ENCODE measurements around the gene MRPL12. TPM values are rescaled to one million over a fixed set of nuclear protein-coding genes. Genes with fewer than 3 reads are reported as not detected.

The MRPL12 gene
- total RNA-seq, 4 donors from 2014 or later, result 69.6 to 115 (median 79.9) TPM

GRCh38 chr17:81690066-81690465 lies 13.1 kb upstream of the MRPL12 start:
- intact Hi-C loops (cut with DNase I), result no loop called here
- Histone ChIP-seq H3K4me1 (peaks cover 15 to 45% (median 18%) of the 10 kb centered on the region in 3 donors), H3K27me3 (no peaks in the 10 kb centered on the region), H3K9me3 (no peaks in the 10 kb centered on the region), H3K4me3 (no peak overlapping the region), H3K27ac (no peak overlapping the region), H3K36me3 (peaks cover 84 to 99% (median 85%) of the 10 kb centered on the region in 3 donors)
- 90 to 96% methylated on average over 2 to 8 of the region's 18 CpGs for WGBS, 2 donors
- TF ChIP-seq POLR2A (IDR thresholded peaks at IDR 0.05), result no peak
- TF ChIP-seq, protein P1, sequence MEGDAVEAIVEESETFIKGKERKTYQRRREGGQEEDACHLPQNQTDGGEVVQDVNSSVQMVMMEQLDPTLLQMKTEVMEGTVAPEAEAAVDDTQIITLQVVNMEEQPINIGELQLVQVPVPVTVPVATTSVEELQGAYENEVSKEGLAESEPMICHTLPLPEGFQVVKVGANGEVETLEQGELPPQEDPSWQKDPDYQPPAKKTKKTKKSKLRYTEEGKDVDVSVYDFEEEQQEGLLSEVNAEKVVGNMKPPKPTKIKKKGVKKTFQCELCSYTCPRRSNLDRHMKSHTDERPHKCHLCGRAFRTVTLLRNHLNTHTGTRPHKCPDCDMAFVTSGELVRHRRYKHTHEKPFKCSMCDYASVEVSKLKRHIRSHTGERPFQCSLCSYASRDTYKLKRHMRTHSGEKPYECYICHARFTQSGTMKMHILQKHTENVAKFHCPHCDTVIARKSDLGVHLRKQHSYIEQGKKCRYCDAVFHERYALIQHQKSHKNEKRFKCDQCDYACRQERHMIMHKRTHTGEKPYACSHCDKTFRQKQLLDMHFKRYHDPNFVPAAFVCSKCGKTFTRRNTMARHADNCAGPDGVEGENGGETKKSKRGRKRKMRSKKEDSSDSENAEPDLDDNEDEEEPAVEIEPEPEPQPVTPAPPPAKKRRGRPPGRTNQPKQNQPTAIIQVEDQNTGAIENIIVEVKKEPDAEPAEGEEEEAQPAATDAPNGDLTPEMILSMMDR (IDR thresholded peaks at IDR 0.05), result no peak
- no peak for DNase-seq

DNA sequence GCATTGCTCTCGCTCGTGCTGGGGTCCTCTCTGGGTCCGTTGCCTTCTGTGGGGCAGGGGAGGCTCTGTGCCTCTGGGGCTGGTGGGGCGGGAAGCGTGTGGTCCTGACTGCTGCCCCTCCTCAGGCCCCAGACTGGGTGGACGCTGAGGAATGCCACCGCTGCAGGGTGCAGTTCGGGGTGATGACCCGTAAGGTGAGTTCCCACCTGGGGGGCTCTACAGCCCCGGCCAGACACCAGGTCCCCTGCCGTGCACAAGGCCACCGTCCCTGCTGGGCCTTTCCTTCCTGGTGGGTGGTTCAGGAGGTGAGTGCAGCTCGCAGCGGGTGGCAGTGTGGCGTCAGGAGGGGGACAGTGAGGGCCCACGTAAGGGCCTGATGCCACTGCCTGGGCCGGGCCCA lies 12.6 kb upstream of the MRPL12 start:
- WGBS, 2 donors, result 91% methylated on average over 4 of the region's 17 CpGs; no CpG with 5 or more reads in 1 of the 2 donors
- no peaks in the 10 kb centered on the region for H3K9me3 ChIP-seq
- intact Hi-C loops (cut with DNase I), result no loop called here
- DNase-seq, result no peak
- H3K27ac ChIP-seq, result no peak overlapping the region
- TF ChIP-seq, protein P1 (IDR thresholded peaks at IDR 0.05), result no peak
- TF ChIP-seq POLR2A (IDR thresholded peaks at IDR 0.05), result no peak
- no peaks in the 10 kb centered on the region for H3K27me3 ChIP-seq
- H3K36me3 ChIP-seq, result peaks cover 88 to 100% (median 90%) of the 10 kb centered on the region in 3 donors
- no peak overlapping the region for H3K4me3 ChIP-seq
- peaks cover 11 to 40% (median 14%) of the 10 kb centered on the region in 3 donors for H3K4me1 ChIP-seq

GRCh38 chr17:81691196-81691595 lies 12.0 kb upstream of the MRPL12 start:
- Histone ChIP-seq H3K9me3 (no peaks in the 10 kb centered on the region), H3K4me1 (peaks cover 8 to 34% (median 12%) of the 10 kb centered on the region in 3 donors), H3K4me3 (no peak overlapping the region), H3K27ac (no peak overlapping the region), H3K36me3 (peaks cover 88 to 100% (median 94%) of the 10 kb centered on the region in 3 donors), H3K27me3 (no peaks in the 10 kb centered on the region)
- intact Hi-C loops (cut with DNase I), result no loop called here
- 82 to 88% methylated on average over 4 to 14 of the region's 18 CpGs for WGBS, 2 donors
- TF ChIP-seq, protein P1 (IDR thresholded peaks at IDR 0.05), result no peak
- TF ChIP-seq POLR2A (IDR thresholded peaks at IDR 0.05), result no peak
- DNase-seq, result no peak

- H3K27me3 ChIP-seq, result no peaks in the 10 kb centered on the region
- WGBS, 2 donors, result 93 to 99% methylated on average over 9 to 13 of the region's 20 CpGs
- no peak for DNase-seq
- peaks cover 8 to 30% (median 12%) of the 10 kb centered on the region in 3 donors for H3K4me1 ChIP-seq
- TF ChIP-seq, protein P1 (IDR thresholded peaks at IDR 0.05), result no peak
- TF ChIP-seq POLR2A (IDR thresholded peaks at IDR 0.05), result no peak
- intact Hi-C loops (cut with DNase I), result no loop called here
- no peaks in the 10 kb centered on the region for H3K9me3 ChIP-seq
- H3K4me3 ChIP-seq, result no peak overlapping the region
- H3K27ac ChIP-seq, result no peak overlapping the region
- H3K36me3 ChIP-seq, result peaks cover 88 to 100% (median 94%) of the 10 kb centered on the region in 3 donors
These were observed 11.6 kb upstream of the MRPL12 start for GRCh38 chr17:81691608-81692007.

- DNase-seq, result no peak
- peaks cover 85 to 100% (median 88%) of the 10 kb centered on the region in 3 donors for H3K36me3 ChIP-seq
- no peaks in the 10 kb centered on the region for H3K27me3 ChIP-seq
- H3K4me1 ChIP-seq, result peaks cover under 1 to 12% (median 4%) of the 10 kb centered on the region in 3 donors
- no peaks in the 10 kb centered on the region for H3K9me3 ChIP-seq
- no peak for TF ChIP-seq POLR2A (IDR thresholded peaks at IDR 0.05)
- TF ChIP-seq, protein P1 (IDR thresholded peaks at IDR 0.05), result no peak
- no peak overlapping the region for H3K4me3 ChIP-seq
- intact Hi-C loops (cut with DNase I), result no loop called here
- 90% methylated on average over 2 of the region's 35 CpGs; no CpG with 5 or more reads in 1 of the 2 donors for WGBS, 2 donors
- no peak overlapping the region for H3K27ac ChIP-seq
These were observed 9.5 kb upstream of the MRPL12 start for GRCh38 chr17:81693509-81694210.
